ENCODE results near the gene EEF2K.
"Not testable (repeated sequence)": the region's sequence is repeated elsewhere in the genome, so short reads cannot be mapped to it uniquely, and the experiment has no call there.

EEF2K gene

DNA sequence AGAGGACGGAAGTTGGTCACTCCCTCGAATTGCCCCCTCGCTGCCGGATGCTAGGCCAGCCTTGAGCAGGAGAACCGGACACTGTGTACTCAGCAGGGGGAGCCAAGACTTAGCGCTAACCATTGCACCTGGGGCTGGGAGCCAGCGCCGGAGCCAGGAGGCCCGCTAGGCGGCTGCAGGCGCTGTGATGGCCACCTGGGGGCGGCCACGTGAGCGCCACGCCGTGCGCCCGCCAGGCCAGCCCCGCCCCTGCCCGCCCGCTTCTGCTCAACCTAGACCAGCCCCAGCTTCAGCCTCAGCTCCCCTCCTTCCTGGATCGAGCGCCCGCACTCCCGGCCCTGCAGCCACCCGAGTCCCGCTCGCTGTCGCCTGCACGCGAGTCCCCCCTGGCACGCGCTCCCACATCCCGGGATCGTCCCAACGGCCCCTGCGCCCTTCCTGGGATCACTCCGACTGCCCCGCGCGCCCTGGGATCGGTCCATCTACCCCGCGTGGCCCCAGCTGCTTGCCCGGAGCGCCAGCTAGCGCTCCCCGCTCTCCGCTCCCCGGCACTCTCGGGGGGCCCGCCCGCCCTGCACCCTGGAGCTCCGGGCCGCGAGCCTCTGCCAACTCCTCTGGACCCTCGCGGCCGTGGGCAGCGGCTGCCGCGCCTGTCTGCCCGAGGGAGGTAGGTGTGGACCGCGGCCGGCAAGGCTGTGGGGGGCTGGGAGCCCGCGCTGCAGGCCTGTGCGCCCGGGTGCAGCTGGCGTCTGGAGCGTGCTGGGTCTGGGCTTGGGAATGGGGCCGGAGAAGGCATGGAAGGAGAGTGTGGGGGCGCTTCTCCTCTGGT lies at the start of gene EEF2K:
Gene EEF2K, plus strand, starts transcription at position 266 of the 829 bp plus-strand sequence. CDS start 19,452 bp downstream, outside the sequence.
- DNase-seq (ENCODE audit: low read depth) = peak; percentile 75

DNA sequence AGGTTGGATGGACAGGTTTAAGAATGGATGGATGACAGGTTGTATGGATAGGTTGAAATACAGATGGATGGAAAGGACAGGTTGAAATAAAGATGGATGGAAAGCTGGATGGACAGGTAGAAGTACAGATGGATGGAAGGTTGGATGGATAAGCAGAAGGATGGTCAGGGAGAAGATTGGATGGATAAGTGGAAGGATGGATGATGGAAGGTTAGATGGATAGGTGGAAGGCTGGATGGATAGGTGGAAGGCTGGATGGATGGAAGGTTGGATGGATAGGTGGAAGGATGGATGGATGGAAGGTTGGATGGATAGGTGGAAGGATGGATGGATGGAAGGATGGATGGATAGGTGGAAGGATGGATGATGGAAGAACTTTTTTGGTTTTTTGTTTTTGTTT lies 44.7 kb upstream of the EEF2K start:
- no peak for DNase-seq (ENCODE audit: low read depth)

DNA sequence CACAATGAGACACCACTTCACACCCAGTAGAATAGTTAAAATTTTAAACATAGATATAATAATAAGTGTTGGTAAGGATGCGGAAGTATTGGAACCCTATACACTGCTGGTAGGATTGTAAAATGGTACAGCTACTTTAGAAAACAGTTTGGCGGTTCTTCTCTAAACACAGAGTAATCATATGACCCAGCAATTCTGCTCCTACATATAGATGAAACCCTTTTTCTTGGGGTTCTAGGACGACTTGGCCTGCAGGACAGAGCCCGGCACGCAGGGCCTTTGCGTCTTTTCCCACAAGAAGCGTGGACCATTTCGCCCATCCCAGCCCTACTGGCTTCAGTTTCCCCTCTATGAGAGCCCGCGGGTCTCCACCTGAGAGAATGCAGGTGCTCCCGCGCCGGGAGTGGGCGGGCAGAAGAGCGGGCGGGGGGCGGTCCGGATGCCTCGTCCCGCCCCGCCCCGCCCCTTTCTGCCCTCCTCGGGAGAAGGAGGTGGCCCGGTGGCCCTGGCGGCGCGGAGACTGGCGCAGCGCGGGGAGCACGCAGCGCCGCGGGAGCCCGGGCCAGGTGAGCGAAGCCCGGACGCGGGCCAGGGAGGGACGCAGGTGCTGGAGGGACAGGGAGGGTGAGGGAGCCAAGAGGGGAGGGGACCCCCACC lies 44.0 kb upstream of the EEF2K start, which contains the start of gene SDR42E2:
Gene SDR42E2, plus strand, starts transcription at position 508 of the 657 bp plus-strand sequence. CDS start 3,077 bp downstream, outside the sequence.
- DNase-seq (ENCODE audit: low read depth) = peak; percentile 35

- no peak for DNase-seq (ENCODE audit: low read depth)
Observed at GRCh38 chr16:22162656-22163009, 43.4 kb upstream of the EEF2K start.

DNA sequence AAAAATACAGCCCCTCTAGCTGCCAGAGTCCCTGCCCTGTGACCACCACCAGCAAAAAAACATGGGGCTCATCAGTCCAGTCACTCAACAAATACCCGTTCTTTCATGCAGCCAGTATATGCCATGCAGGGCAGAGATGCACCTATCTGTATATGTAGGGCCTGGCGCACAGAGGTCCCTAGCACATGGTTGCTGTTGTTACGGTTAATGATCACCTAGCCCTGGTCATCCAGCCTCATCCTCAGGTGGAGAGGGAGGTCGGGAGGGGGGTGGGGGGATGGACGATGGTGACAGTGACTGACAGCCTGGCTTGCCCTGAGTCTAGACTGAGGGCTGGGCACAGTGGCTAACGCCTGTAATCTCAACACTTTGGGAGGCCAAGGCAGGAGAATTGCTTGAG lies 42.3 kb upstream of the EEF2K start:
- DNase-seq (ENCODE audit: low read depth) = no peak

GRCh38 chr16:22164482-22164881 lies 41.6 kb upstream of the EEF2K start:
- DNase-seq (ENCODE audit: low read depth) = no peak

- DNase-seq (ENCODE audit: low read depth) = no peak
Observed at GRCh38 chr16:22165508-22166285, 40.4 kb upstream of the EEF2K start.

DNA sequence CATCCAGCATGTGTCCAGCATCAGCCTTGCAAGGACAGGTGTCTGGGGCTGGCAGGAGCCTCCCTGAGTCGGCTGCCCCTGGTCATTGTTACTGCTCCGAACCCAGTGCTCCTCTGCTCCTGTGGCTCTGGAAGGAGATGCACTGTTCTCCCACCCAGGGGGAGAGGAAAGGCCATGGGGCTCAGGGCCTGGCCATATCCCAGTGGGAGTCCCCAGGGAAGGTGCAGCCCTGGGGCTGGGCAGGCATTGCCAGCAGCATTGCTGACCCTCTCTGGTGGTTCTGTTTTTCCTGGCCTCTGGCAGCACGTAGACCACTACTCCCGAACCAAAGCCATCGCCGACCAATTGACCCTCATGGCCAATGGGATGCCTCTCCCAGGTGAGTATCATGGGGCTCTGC lies 34.1 kb upstream of the EEF2K start:
- DNase-seq (ENCODE audit: low read depth) = no peak

- DNase-seq (ENCODE audit: low read depth) = not testable (repeated sequence)
Observed at GRCh38 chr16:22172642-22173041, 33.4 kb upstream of the EEF2K start.

GRCh38 chr16:22174642-22175041 lies 31.4 kb upstream of the EEF2K start:
- no peak for DNase-seq (ENCODE audit: low read depth)

GRCh38 chr16:22177968-22178930 lies 27.8 kb upstream of the EEF2K start:
- no peak for DNase-seq (ENCODE audit: low read depth)

DNA sequence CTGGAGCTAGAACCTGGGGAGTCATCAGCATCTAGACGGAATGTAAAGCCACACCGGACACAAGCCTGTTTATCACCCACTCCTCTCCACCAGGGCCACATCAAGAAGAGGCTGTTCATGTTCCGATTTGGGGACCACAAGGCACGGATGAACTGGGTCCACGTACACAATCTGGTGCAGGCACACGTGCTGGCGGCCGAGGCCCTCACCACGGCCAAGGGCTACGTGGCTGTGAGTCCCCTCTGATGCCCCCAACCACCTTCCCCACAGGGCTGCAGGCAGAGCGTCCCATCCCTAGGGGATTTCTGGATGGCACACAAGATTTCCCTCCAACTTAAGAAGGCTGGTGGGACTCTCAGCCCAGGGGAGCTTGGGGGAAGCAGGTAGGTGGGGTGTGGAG lies 24.7 kb upstream of the EEF2K start:
- no peak for DNase-seq (ENCODE audit: low read depth)

GRCh38 chr16:22181843-22182242 lies 24.2 kb upstream of the EEF2K start:
- DNase-seq (ENCODE audit: low read depth) = no peak

DNA sequence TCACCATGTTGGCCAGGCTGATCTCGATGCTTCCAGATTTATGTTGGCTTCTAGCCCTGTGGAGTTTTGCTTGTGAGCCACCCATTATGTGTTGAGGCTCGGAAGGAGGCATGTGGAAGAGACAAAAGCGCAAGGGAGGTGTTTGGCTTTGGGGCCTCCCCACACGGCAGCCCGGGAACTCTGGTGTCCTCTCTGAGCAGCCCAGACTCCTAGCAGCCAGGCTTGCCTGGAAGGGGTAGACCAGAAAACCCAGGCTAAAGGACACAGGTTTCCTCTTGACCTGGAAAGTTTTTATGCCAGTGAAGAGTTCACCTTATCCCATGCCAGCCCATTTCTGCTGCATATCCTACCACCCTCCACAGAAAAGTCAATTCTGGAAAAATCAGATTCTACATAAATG lies 22.7 kb upstream of the EEF2K start:
- no peak for DNase-seq (ENCODE audit: low read depth)

DNA sequence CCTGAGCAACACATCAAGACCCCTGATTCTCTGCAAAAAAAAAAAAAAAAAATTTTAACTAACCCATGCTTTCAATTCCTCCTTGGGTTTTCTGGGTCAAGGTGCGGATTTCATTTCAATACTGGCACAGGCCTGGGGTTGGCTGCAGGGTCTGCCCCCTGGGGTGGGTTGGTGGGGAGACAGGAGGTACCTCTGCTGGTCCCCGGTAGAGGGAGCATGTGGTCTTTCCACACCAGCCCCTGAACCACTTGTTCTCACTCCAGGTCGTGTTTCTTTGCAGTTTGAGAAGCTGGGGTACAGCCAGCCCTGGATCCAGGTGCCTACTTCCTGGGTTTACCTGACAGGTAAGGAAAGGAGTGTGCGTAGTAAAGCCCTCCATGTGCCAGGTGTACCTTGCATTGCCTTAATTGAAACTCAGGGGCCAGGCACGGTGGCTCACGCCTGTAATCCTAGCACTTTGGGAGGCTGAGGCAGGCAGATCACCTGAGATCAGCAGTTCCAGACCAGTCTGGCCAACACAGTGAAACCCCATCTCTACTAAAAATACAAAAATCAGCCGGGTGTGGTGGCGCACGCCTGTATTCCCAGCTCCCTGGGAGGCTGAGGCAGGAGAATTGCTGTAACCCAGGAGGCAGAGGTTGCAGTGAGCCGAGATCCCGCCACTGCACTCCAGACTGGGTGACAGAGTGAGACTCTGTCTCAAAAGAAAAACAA lies 22.0 kb upstream of the EEF2K start:
- DNase-seq (ENCODE audit: low read depth) = no peak

- no peak for DNase-seq (ENCODE audit: low read depth)
Observed at GRCh38 chr16:22184615-22184968, 21.5 kb upstream of the EEF2K start.

- no peak for DNase-seq (ENCODE audit: low read depth)
Observed at GRCh38 chr16:22186517-22186916, 19.6 kb upstream of the EEF2K start.

DNA sequence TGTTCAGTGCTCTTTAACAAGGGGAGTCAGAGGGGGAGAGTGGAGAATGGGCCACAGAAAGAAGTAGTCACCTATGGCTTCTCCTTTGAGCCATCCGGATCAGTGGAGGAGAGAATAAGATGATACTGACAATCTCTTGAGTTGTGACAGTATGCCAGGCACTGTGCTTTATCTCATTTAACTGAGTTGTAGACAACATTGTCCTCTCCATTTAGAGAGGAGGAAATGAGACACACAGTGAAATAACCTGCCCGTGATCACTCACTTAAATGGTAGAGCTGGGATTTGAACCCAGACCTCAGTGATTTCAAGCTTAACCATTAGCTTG lies 17.8 kb upstream of the EEF2K start:
- DNase-seq (ENCODE audit: low read depth) = no peak

DNA sequence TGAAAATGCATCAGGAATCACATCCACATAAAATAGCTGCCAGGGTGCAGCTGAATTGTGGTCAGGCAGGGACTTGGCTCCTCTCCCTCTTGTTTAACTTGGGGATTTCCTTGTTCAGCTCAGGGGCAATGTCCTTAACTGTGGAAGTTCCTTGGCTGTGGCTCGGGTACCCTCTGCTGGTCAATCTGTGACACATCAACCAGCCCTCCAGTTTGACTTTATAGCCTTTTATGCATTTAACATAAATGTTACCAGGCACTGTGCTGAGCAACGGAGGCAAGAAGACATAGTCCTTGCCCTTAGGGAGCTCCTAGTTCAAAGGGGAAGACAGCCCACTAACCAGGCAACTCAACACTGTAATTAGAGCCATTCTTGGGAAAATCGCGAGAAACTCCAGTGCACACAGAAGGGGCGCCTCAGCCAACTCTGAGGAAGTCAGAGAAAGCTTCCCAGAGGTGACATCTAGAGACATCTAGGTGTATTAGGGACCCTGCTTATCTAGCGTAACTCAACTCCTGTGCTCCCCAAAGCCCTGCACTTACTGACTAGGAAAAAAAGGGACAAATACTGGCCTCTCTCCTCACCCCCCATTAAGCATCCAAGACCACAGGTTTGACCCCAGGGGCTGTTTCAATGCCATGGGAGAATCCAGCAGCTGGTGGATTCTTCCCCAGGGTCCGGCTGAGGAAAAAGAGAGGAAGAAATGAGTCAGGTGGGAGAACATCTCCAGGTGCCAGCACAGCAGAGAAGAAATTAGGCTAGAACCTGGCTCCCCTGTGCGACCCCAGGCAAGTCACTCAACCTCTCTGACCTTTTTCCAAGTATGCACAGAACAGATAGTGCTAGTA lies 17.3 kb upstream of the EEF2K start:
- peak; percentile 42 for DNase-seq (ENCODE audit: low read depth)

- DNase-seq (ENCODE audit: low read depth) = no peak
Observed at GRCh38 chr16:22189473-22190080, 16.5 kb upstream of the EEF2K start.
